Stimulated activated CD8-positive, alpha-beta memory T cell treated with anti-CD3 and anti-CD28 coated beads, Interleukin-7, amount 100 ng/mL, for 4 hours (primary cell): ENCODE results near the gene SLC39A7.

Experiments used
- DNase-seq, 2 donors: peaks; one replicate each; pipeline ENCODE4 v3.0.0-alpha.2; 2020; ENCODE audit warnings: low read depth in 2 of 2

Gene SLC39A7

DNA sequence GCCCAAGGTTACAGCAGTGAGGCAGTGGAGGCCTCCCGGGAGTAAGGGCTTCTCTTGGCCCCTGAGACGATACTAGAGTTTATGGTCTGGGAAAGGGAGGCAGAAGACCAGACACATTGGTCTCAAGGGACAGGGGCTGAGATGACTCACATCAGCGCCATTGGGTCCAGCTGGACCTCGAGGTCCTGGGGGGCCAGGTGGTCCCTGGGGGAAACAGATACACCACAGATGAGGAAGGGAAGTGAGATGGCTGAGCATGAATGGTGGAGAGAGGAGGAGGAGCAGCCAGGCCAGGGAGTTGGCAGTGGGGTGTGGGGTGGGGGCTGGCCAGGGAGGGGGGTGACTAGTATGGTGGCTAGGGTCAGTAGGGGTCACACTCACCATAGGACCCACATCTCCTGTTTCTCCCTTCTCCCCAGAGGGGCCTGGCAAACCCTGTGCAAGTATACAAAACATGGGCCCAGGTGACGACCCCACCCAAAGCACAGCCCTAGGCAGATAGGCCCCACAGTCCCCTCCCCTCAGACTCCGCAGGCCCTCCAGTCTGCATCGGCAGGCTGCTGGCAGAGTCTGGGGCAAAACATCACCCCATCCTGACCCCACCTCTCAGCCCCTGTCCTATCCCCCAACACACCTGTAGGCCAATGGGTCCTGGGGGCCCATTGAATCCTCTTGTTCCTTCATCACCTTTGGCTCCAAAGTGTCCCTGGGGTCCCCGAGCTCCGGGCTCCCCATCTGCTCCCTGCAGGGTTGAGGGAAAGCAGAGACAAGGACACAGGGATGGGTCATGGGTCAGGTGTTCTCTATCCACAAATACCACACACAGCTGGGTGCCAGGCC lies 30.3 kb upstream of the SLC39A7 start:
- no peak for DNase-seq

DNA sequence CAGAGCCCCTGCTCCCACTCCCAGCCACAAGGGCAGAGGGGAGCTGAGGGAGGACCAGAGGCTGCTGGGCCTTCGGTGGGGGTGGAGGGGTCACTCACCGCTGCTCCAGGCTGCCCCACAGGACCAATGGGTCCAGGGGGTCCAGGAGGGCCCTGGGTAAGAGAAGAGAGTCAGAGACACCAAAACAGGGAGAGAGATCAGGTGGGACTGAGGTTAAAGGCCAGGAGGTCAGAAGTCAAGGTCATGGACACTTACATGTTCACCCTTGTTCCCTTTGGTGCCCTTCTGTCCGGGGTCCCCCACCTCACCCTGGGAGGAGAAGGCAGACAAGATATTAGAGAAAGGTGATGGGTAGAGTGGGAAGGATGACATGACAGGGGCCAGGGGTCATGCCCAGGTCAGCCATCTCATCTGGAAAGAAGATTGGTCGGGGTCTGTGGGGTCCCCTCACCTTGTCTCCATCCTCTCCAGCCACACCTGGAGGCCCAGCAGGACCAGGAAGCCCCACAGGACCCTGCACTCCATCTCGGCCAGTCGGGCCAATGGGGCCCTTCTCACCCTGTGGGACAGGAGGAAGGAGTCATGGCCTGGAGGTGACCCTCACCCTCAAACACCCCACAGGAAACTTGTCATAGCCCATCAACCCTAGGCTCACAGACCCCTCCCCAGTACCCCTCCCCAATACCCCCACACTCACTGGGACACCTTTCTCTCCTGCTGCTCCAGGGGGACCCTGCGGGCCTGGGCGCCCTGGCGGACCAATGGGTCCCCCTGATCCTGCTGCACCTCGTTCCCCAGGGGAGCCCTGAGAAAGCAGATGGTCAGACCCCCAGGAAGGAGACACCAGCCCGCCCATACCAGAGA lies 29.4 kb upstream of the SLC39A7 start:
- DNase-seq = no peak

DNA sequence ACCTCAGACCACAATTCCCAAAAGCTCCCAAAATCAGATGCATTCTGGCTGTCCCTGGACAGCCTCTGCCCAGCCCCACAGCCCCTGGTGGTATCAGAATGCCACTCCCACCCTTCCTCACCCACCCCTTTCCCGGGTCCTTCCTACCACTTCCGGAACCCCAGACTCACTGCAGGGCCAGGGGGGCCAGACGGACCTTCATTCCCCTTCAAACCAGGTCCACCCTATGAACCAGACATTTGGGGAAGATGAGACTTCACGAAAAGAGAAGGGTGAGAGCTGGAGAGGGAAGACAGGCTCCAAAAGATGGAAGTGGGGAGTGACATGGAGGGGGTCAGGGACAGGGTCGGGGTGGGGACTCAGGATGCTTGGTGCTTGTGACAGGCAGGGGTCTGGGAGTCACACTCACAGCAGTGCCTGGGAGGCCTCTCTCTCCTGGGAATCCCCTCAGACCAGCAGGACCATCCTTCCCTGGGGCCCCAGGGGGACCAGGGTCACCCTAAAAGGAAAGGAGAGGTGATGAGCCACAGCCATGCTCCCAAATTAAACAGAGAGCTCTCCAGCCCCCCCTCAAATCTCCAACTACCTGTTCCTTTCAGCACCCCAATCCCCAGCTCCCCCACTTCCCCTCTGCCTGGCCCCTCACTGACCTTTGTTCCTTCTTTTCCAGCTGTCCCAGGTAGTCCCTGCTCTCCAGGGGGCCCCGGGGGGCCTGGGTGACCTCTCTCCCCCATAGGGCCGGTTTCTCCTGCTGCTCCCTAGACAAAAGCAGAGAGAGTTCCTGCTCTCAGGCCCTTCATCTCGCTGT lies 28.6 kb upstream of the SLC39A7 start:
- DNase-seq = no peak

DNA sequence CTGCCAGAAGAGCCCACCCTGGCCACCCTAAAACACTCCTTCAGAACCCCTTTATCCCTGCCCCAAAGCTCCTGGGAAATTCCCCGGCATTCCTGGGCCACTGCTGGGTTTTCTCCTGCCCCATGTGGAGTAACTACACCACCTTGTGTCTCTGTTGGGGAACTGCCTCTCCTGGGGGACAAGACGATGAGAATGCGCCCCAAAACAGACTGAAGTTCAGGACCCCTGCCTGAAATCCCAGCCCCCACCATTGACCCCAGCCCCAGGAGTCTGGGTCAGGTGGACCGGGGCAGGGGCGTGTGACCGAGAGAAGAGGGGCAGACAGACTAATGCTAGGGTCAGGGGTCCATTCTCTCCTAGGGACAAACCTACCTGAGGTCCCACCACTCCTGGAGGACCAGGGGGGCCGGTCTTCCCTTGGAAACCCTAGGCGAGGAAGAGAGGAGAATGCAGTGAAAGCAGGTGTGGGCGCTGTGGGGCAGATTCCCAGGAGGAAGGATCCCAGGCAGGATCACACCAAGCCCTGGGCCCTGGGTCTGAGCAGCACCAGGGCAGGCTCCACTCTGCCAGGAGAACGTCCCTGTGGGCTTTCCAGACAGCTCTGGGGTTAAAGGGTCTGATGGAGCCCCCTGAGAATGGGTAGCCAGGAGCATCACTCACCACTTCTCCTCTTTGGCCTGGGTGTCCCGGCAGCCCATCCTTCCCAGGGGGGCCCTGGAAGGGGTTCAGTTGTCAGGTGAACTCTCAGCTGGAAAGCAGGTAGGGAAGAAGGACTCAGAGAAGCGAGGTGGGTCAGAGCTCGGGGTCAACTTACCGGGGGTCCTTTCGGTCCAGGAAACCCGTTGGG lies 27.8 kb upstream of the SLC39A7 start:
- no peak for DNase-seq

DNA sequence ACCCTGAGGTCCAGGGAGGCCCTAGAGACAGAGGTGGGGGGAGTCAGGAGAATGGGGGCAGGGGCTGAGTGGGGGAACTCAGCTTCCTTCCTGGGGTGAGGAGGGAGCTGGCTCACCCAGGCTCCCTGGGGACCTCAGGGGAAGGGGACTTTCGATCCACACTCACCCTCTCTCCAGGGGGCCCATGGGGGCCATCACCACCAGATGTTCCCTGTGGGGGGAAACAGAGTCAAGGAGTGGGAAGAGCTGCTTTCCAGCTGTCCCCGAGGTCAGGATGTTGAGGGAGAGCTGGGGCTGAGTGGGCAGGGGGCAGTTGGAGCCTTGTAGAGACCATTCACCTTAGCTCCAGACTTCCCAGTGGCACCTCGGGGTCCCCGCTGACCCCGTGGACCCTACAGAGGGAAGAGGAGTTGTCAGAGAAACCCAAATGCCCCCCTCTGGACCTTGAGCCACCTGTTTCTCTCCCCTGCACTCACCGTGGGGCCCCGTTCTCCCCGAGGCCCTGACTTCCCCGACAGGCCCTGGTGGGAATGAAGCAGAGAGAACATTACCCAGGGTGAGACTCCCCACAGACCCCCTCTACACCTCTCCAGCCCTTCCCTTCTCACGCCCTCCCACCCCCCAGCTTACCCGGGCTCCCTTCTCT lies 27.0 kb upstream of the SLC39A7 start:
- DNase-seq = no peak

DNA sequence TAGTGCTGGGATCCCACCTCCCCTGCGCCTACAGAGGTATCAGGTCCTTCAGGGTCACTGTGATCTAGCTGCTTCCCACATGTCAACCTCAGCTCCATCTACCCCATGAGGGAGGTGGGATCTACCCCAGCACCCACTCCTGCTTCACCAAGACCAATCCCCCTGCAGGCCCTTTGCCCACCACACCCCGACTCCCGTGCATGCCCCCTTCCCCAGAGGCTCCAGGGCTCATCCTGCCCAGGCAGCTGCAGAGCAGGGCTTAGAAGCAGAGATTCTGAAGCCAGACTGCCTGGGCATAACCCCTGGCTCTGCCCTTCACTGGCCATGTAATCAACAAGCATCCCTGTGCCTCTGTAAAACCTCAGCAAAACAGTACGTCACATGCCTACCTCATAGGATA lies 25.9 kb upstream of the SLC39A7 start:
- no peak for DNase-seq

DNA sequence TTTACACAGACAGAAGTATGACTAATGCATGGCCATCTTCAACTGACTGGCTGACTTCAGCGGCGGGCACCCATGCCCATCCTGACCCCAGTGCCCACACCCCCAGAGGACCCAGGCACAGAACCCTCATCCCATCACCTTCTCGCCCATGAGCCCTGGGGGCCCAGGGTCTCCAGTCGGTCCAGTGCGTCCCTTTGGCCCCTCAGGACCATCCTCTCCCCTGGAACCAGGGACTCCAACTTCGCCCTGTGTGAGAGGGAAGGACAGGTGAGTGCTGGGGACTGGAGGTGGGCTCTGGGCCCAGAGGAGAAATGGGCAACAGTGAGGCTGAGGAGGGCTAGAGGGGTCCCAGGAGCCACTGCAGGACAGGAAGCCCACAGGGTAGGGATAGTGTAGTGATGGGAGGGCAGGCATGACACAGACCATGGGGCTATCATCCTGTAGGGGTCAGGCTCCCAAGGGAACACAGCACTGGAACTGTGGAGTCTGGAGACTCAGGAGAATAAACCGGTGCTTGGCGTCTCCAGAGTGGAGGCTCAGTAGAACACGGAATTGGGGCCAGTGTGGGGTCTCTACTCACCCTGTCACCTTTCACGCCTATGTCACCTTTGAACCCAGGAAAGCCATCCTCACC lies 25.1 kb upstream of the SLC39A7 start:
- DNase-seq = no peak

DNA sequence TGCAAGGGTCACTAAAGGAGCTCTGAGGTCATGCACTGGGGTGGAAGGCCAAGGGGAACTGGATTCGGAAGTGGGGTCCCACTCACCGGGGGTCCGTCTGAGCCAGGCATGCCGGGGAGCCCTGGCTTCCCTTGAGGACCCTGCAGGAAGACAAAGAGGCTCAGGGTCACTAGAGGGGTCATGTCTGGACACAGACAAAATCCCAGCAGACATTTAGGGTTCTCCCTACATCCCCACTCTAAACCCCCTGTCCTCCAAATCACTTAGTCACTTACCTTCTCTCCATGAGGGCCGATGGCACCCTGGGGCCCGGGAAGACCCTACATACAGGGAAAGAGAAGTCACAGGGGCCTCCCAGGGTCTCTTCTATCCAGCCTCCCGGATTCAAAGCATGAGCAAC lies 23.8 kb upstream of the SLC39A7 start:
- no peak for DNase-seq

DNA sequence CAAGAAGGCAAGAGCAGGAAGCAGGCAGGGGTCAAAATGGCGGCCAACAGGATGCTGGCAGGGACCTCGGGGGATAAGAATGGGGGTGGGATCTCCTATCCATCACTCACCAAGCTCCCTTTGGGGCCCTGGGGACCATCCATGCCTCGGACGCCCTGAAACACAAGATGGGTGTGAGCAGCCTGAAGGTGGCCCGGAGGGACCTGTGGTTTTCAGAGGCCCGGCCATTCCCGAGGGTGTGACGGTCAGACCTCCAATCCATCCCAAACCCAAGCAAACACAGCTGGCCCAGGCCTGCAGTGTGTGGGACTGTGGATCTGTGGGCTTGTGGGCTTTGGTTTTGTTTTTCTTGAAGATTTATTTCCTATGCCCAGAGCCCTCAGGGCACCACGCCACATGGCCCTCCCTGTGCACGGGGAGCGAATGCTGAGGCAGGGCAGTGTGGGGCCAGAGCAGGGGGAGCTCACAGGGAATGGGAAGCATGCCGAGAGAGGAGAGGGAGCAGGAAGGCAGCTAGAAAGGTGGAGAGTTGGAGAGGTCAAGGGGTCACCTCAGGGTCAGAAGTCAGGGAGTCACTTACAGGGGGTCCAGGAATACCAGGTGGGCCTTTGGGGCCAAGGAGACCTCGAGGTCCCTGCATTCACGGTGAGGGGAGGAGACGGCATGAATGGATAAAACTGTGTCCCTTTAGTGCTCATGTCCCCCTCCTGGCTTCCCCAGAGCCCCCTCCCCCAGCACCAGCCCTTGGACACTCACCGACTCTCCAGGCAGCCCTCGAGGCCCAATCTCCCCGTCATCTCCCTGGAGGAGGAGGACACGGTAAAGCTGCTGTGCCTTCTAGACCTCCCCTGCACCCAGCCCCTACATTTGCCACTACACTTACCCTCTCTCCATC lies 22.9 kb upstream of the SLC39A7 start:
- DNase-seq = no peak

DNA sequence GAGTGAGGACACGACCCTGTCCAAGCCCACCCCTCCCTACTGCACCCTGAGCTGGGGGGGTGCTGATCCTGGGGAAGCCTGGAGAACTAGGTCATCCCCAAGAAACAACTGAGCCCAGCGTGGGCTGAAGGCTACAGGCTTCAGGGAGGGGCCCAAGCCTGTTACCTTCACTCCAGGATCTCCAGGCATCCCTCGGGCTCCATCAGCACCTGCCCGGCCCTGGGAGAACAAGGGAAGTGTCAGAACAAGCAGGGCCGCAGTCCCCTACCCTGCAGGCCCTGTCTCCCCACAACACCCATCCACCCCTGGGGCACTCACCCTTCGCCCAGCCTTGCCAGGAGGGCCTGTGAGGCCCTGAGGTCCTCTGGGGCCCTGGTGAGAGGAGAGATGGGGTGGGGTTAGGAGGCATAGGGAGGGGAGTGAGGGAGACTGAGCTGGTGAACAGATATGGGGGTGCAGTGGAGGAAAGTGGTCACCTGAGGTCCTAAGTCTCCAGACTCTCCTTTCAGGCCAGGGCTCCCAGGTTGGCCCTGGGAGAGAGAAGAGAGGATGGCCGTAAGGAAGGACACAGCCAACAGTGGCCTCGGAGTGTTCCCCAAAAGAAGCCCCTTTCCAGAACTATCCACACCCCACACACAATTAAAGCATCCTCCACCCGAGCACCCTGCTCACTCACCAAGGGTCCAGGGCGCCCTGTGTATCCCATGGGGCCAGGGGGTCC lies 21.8 kb upstream of the SLC39A7 start:
- DNase-seq = no peak

DNA sequence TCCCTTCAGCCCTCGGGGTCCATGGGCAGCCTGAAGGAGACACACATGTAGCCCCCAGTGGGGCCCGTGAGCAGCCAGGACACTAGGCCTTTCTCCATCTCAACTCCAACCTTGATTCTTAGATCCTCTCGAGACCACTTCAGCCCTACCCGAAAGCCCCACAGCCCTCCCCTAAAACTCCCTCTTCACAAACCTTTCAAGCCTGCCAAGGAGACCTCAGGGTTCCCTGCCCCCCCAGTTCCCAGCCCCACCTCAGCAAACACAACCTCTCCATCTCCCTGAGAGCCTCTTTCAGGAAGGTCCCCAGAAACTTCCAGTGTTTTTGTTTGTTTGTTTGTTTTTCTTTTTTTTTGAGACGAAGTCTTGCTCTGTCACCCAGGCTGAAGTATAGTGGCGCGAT lies 19.5 kb upstream of the SLC39A7 start:
- DNase-seq = no peak

DNA sequence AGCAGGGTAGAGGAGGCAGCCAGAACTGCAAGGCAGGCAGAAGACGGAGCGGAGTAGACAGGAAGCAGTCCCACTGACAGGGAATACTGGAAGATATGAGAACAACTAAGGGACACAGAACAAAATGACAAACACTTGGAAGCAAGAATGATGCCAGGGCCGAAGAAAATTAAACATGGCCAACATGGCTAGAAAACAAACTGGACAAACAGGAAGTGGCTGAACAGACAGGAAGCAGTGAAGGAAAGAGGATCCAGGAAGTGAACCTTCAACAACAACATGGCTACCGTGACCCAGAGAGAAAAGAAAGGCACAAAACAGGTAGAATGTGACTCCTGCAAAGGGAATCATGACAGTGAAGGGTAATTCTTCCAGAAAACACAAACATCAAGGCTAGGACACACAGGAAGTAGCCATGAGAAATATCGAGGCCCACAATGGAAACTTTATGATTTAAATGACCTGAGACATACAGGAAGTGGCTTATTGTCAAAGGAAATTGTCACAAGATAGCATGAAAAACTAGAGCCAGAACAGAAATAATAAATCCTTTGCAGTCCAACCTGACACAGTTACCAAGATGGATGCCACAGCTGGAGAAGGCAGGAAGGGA lies 17.5 kb upstream of the SLC39A7 start:
- DNase-seq = no peak

DNA sequence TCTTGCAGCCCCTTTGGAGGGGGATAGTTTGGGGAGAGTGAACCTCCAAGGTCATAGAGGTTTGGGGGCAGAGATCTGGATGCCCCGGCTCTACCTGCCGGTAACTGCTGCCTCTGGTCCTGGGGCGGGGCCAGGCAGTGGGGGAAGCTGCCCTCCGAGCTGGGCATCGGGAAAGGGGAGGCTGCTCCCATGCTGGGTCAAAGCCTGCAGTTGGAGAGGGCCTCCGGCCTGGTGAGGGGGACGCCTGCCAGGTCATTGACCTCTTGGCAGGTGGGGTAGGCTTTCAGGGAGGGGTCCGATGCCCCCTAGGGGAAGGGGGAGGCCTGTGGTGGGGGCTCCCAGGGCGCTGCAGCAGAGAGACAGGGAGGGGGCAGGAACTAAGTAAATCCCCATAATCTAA lies 15.5 kb upstream of the SLC39A7 start:
- DNase-seq = no peak

DNA sequence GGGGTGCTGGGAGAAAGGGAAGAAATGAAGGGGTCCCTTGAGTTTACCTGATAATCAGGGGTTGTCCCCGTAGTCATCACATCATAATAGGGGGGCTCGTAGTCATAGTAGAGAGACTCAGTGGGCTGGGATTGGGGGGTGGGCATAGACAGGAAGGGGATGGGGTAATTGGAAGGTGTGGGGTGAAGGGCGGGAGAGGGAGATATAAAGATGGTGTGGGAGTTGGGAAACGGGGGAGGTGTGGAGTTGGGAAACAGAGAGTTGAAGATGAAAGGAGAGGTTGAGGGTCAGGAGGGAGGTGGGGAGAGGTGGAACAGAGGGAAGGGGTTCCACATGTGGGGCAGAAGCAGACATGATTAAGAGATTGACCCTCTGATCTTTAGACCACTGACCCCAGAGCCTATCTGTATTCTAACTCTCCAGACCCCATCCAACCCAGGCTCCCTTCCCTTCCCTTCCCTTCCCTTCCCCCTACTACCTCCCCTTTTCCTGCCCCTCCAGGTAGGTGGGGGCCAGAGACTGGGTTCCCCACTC lies 14.9 kb upstream of the SLC39A7 start:
- DNase-seq = no peak

DNA sequence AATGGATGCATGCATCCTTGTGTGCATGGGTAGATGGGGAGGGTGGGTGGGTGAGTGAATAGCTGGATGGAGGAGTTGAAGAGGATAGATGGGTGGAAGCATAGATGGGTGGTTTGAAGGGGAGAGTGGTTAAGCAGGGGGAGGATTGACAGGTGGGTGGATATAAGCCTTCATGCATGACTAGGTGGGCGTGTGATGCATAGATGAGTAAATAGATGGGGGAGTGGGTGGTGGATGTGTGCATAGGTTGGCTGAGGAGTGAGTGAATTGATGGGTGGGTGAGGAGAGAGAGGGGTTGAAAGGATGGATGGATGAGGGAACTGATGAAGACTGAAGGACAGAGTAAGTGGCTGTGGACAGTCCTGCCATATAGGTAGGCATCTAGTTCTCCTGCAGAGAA lies 12.9 kb upstream of the SLC39A7 start:
- no peak for DNase-seq

DNA sequence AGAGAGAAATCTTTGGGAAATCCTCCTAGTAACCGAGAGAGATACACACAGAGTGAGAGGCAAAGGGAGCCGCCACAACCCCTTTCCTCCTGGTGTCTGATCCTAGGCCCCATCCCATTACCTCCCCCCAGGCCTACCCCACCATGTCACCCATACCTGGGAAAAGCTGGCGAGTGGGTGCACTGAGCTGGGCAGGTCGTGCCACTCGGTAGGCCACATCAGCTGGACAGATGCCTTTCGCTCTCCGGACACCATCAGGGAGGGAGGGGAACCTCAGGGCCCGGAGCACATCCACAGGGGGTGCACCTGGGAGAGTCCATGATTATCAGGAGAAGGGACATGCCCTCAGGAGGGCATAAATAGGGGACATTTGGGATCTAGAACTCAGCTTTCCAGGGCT lies 11.5 kb upstream of the SLC39A7 start:
- DNase-seq = no peak

DNA sequence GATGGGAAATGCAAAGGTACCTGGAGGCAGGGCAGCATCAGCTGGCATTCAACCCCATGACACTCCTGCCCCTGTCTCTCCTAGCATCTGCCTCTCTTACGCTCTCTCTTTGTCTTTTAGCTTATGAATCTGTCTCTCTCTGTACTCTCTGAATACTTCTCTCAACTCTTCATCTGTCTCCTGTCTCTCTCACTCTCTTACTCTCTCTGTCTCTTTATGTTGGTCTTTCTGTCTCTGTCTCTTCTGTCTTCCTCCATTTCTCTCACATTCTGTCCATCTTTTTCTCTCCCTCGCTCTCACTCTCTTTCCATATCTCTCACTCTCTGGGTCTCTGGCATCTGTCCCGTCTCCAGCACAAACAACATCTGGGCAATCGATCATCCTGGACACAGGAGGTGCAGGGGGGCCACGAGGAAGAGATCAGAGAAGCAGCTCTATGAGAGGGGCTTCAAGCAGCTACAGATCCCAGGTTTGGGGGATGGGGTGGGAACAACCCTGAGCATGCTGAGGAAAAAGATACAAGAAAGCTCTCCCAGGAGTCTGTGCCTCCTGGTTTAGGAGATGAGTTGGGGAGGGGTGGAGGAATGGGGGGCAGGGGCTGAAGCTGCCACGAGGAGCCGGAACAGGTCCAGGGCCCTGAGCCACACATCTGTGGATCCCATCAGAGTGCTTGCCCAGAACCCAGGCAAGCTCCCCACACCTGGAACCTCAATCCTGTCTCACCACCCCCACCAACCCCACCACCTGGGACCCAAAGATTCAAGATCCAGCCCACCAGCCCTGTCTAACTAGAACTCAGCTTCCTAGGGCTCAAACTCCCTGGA lies 10.8 kb upstream of the SLC39A7 start:
- no peak for DNase-seq
